GM18502 (cell line): ENCODE results near the gene MPL.

Experiments used
- ATAC-seq: cut with Tn5 transposase; IDR thresholded peaks from one replicate; pipeline ENCODE4 v1.9.1; 2021; ENCODE audit warnings: mild to moderate bottlenecking; ENCODE audit not compliant: unreplicated experiment, poor library complexity

Gene MPL

GRCh38 chr1:43351421-43352350, 14.1 kb downstream of the MPL start:
- no peak for ATAC-seq

GRCh38 chr1:43352351-43352705, 14.7 kb downstream of the MPL start:
- ATAC-seq: no peak

GRCh38 chr1:43352881-43353280, 15.3 kb downstream of the MPL start:
- no peak for ATAC-seq

GRCh38 chr1:43354471-43354870, 16.9 kb downstream of the MPL start:
- no peak for ATAC-seq

DNA sequence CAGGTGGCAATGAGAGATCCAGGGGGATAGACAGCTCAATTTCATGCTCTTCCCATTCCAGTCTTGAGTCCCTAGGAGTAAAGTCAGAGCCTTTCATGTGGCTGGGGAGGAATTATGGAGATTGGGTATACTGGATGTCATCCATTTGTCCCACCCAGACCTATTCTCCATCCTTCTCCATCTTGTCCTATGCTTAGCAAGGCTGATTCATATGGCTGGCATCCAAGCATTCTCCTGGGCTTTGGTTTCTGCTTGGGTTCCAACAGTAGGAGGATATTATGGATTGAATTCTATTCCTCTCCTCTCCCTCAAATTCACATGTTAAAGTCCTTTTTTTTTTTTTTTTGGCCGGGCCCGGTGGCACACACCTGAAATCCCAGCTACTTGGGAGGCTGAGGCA, 17.3 kb downstream of the MPL start:
- ATAC-seq: no peak

- no peak for ATAC-seq
These were observed 19.6 kb downstream of the MPL start for GRCh38 chr1:43357251-43357650.

DNA sequence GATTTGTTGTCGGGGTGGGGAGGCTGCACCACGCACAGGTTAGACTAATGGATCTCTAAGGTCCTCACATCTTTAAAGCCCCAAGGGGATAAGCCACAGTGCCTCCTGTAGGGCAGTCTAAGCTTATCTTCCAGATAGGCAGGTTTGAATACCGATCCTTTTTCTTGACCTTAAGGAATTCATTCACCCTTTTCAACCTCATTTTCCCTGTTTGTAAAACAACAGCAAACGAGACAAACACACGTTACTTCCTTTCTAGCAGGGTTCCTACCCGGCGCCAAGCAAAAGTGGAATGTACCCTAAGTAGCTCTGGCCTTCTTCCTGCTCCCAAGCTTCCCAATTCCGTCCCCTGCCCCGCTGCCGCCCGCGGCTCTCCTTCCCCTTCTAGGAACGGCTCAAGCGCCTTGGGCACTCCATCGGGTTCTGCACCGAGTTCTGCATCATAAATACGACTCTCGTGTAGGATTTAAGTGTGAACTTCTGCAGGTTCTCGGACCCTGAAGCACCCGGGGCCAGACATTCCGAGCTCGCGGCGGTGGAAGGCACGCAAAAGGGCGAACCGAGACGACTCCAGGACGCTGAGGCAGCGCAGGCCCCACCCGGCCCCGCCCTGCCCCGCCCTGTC, 20.6 kb downstream of the MPL start:
- peak; percentile 15 for ATAC-seq

GRCh38 chr1:43358746-43359693, 21.4 kb downstream of the MPL start, which contains the start of gene CDC20:
Gene CDC20, plus strand, starts transcription at chr1:43358981. Its CDS starts 235 bp downstream, at chr1:43359216.
- peak; percentile 93 for ATAC-seq

GRCh38 chr1:43359696-43360095, 22.1 kb downstream of the MPL start:
- ATAC-seq: no peak

GRCh38 chr1:43360616-43361015, 23.0 kb downstream of the MPL start:
- ATAC-seq: no peak

GRCh38 chr1:43363283-43363934, 25.8 kb downstream of the MPL start:
- ATAC-seq: no peak

- no peak for ATAC-seq
These were observed 26.4 kb downstream of the MPL start for GRCh38 chr1:43363935-43364525.

DNA sequence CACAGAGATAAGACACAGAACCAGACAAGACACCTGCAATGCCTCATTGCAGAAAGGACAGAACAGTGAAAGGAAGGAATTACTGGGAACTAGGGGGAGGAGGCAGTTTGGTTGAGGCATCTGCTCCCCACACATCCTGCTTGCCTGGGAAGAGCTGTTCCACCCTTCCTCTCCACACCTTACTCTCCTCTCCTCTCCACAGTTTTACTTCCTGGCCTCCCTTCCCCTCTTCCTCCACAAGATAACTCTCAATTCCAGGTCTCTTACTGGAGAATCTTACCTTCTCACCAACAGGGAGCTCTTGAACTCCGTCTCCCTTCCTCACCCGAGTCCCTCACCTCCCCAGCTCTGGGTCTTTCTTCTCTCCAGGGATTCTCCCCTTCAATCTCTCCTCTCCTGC, 28.1 kb downstream of the MPL start:
- ATAC-seq: no peak

GRCh38 chr1:43366179-43366578, 28.6 kb downstream of the MPL start:
- no peak for ATAC-seq

DNA sequence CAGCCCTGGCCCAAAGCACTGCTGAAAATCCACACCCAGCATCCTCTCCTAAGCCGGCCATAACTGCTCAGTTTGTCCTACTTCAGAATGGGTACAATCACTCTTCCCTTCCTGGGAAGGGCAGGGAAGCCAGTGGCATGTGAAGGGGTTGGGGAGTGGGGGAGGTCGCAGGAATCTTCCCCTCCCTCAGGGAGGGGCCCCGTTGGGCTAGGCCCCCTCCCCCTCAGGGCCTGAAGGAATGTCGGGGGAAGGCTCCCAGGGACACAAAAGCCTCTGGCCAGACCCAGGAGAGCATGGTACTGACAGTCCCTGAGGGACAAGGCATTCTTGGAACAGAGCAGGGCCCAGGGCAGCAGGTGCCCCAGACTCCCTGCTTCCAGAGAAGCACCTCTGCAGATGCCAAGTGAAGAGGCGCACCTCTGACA, 29.0 kb downstream of the MPL start:
- ATAC-seq: no peak

- peak; percentile 45 for ATAC-seq
These were observed 29.6 kb downstream of the MPL start for GRCh38 chr1:43367026-43367903.

GRCh38 chr1:43367904-43368645, 30.5 kb downstream of the MPL start, which contains the start of gene ELOVL1:
Gene ELOVL1, minus strand, starts transcription at chr1:43368011. Its CDS starts 2,402 bp downstream, at chr1:43365609.
- peak; percentile 81 for ATAC-seq

GRCh38 chr1:43368646-43369020, 31.0 kb downstream of the MPL start:
- no peak for ATAC-seq
